ENCODE data around the gene EREG. TPM values are rescaled to one million over a fixed set of nuclear protein-coding genes. Genes with fewer than 3 reads are reported as not detected.

The EREG gene
- total and polyA plus RNA-seq, 2 experiments from 2014 or later, result not detected

DNA sequence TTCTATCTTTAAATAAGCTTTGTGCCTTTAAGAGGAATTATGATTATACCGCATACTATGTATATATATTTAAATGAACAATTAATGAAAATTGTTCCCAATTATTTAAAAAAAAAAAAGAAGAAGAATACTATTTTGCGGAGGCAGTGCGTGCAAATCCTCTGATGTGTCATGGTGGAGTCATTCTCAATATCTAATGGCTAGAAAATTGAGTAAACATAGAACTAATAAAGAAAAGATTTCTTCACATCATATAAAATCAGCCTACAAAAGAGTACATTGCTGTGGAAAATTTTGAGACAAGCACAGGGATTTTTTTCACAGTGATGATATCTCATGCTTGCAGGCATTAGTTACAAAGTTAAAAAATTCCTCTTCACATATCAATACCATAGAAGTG is 2.6 kb upstream of the EREG start:
- DNase-seq (ENCODE audit: low read depth in 1 of 2, low spot score in 1 of 2), result no peak
- TF ChIP-seq, protein P1, sequence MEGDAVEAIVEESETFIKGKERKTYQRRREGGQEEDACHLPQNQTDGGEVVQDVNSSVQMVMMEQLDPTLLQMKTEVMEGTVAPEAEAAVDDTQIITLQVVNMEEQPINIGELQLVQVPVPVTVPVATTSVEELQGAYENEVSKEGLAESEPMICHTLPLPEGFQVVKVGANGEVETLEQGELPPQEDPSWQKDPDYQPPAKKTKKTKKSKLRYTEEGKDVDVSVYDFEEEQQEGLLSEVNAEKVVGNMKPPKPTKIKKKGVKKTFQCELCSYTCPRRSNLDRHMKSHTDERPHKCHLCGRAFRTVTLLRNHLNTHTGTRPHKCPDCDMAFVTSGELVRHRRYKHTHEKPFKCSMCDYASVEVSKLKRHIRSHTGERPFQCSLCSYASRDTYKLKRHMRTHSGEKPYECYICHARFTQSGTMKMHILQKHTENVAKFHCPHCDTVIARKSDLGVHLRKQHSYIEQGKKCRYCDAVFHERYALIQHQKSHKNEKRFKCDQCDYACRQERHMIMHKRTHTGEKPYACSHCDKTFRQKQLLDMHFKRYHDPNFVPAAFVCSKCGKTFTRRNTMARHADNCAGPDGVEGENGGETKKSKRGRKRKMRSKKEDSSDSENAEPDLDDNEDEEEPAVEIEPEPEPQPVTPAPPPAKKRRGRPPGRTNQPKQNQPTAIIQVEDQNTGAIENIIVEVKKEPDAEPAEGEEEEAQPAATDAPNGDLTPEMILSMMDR (IDR thresholded peaks at IDR 0.05; ENCODE audit: low read depth, low read length), result no peak
- no peaks in the 10 kb centered on the region for H3K36me3 ChIP-seq
- H3K27me3 ChIP-seq, result peaks cover 38% of the 10 kb centered on the region
- H3K9me3 ChIP-seq (ENCODE audit: low read depth), result no peaks in the 10 kb centered on the region
- H3K4me3 ChIP-seq, result no peak overlapping the region
- no peak overlapping the region for H3K27ac ChIP-seq
- peaks cover 14% of the 10 kb centered on the region for H3K4me1 ChIP-seq (ENCODE audit: low read depth)

DNA sequence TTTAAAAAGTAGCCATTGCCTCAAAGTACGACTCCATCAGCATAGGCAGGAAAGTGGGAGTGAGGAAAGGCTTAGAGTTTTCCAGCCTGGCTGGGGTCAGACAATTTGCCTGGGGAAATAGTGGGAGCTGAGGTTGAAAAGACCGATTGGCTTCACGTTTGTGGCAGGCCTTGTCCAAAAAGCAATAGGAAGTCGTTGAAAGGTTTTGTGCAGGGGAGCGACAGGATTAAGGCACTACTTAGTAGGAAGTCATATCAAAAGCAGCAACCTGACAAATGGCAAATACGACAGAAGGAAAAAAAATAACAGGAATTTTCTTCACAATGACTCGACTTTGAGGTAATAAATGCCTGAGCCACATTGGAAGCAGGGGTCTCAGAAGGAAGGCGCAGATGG is 691 bp upstream of the EREG start:
- no peak overlapping the region for H3K4me3 ChIP-seq
- H3K27me3 ChIP-seq, result peaks cover 39% of the 10 kb centered on the region
- TF ChIP-seq, protein P1 (IDR thresholded peaks at IDR 0.05; ENCODE audit: low read depth, low read length), result no peak
- no peaks in the 10 kb centered on the region for H3K9me3 ChIP-seq (ENCODE audit: low read depth)
- no peak overlapping the region for H3K27ac ChIP-seq
- H3K36me3 ChIP-seq, result no peaks in the 10 kb centered on the region
- no peak for DNase-seq (ENCODE audit: low read depth in 1 of 2, low spot score in 1 of 2)
- peaks cover 19% of the 10 kb centered on the region for H3K4me1 ChIP-seq (ENCODE audit: low read depth)

DNA sequence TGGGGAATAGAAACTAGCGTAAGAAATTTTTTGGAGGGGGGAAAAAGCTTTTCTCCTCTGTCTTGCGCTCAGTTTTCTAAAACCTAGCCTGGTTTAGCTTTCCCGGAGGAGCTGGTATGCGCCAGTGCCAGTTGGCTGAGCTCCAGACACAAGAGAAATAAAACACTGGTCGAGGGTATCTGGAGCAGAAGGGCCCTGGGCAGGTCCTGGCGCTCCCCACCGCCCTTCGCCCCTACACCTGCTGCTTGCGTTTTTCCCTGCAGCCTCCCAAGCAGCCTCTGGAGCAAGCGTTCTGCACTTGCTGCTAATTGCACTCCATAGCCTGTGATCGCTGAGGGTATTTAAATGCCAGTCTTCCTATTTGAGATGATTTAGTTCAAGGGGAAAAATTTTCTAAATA is 816 bp downstream of the EREG start:
- Histone ChIP-seq H3K36me3 (no peaks in the 10 kb centered on the region), H3K4me3 (peak overlapping the region; percentile 22), H3K9me3 (ENCODE audit: low read depth) (no peaks in the 10 kb centered on the region), H3K27ac (no peak overlapping the region), H3K4me1 (ENCODE audit: low read depth) (peaks cover 19% of the 10 kb centered on the region), H3K27me3 (peaks cover 39% of the 10 kb centered on the region)
- DNase-seq (ENCODE audit: low read depth in 1 of 2, low spot score in 1 of 2), result peak; percentile 42 to 54
- TF ChIP-seq, protein P1 (IDR thresholded peaks at IDR 0.05; ENCODE audit: low read depth, low read length), result no peak

DNA sequence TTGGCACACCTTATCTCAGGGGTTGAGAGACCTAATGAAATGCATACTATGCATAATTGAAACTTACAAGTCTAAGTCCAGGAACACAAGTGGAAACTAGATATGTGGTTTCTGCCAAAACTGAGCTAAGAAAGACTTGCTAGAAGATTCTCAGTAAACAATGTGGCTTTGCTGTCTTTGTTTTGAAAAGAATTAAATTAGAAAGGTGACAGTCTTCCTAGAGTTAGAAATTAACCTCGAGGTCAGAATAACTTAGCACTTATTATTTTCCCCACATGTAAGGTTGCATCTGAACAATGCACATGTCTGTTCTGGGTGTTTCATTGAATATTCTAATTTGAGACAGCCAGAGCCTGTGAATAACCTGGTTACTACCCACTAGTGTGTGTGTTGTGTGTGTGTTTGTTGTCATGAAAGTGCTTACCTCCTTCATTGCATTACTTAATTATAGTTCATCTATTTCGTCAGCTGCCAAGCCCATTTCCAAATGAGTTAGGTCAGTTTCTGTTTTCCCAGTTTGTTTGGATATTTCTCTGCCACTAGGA is 1.5 kb downstream of the EREG start:
- H3K36me3 ChIP-seq, result no peaks in the 10 kb centered on the region
- TF ChIP-seq, protein P1 (IDR thresholded peaks at IDR 0.05; ENCODE audit: low read depth, low read length), result no peak
- no peak overlapping the region for H3K27ac ChIP-seq
- peak in 1 of 2 donors; percentile 21 for DNase-seq (ENCODE audit: low read depth in 1 of 2, low spot score in 1 of 2)
- no peak overlapping the region for H3K4me3 ChIP-seq
- H3K27me3 ChIP-seq, result peaks cover 39% of the 10 kb centered on the region
- peaks cover 19% of the 10 kb centered on the region for H3K4me1 ChIP-seq (ENCODE audit: low read depth)
- H3K9me3 ChIP-seq (ENCODE audit: low read depth), result no peaks in the 10 kb centered on the region

DNA sequence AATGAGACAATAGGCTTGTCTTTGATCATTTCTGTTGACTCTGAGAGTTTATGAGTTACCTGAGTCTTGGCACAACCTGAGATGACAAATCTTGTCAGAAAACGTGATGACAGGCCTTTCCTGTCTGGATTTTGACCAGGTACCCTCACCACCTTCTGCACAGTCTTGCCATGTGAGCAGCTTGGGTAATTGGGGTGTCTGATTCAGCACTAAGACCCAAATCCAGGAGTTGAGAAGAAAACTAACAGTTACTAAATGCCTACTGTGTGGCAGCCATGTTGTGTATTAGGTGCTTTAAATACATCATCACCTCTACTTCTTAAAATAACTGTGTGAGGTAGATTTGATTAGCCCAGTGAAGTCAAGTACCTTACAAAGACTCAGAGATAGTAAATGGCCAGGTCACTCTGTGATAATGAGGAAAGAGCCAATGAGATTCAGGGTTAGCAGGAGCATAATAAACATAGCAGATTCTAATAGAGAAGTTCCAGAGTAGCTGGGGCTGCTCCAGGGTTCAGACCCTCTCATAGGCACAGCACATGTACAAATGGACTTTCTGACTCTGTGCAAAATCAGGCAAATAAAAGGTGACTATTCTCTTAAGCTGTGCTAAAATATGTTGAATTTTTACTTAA is 2.8 kb downstream of the EREG start:
- peak in 1 of 2 donors; percentile 23 for DNase-seq (ENCODE audit: low read depth in 1 of 2, low spot score in 1 of 2)
- TF ChIP-seq, protein P1 (IDR thresholded peaks at IDR 0.05; ENCODE audit: low read depth, low read length), result no peak
- Histone ChIP-seq H3K4me1 (ENCODE audit: low read depth) (peaks cover 19% of the 10 kb centered on the region), H3K4me3 (no peak overlapping the region), H3K9me3 (ENCODE audit: low read depth) (no peaks in the 10 kb centered on the region), H3K36me3 (no peaks in the 10 kb centered on the region), H3K27ac (no peak overlapping the region), H3K27me3 (peaks cover 39% of the 10 kb centered on the region)
